Left ventricle myocardium inferior (tissue), 1 donor: ENCODE results near the gene ABHD8. TPM values are rescaled to one million over a fixed set of nuclear protein-coding genes. Genes with fewer than 3 reads are reported as not detected.

ENCODE experiments used
- DNase-seq: peaks from one replicate; pipeline ENCODE4 v3.0.0-alpha.2; 2020
- H3K27ac ChIP-seq: fragments of 200-600 bp; replicated peaks from 2 replicates; pipeline ENCODE4 v1.8.0; 2021
- H3K27me3 ChIP-seq: fragments of 200-600 bp; 2 replicates; pipeline ENCODE4 v1.8.0; 2021; ENCODE audit warnings: low read depth
- H3K36me3 ChIP-seq: fragments of 200-600 bp; 2 replicates; pipeline ENCODE4 v1.8.0; 2021
- H3K4me1 ChIP-seq: fragments of 200-600 bp; 2 replicates; pipeline ENCODE4 v1.8.0; 2021
- H3K4me3 ChIP-seq: fragments of 200-600 bp; 2 replicates; pipeline ENCODE4 v1.8.0; 2021; ENCODE audit warnings: mild to moderate bottlenecking, moderate library complexity
- H3K9me3 ChIP-seq: fragments of 200-600 bp; replicated peaks from 2 replicates; pipeline ENCODE4 v1.8.0; 2021
- intact Hi-C: fragments of 100-400 bp; cut with micrococcal nuclease; formaldehyde crosslinking; loops from one replicate; pipeline ENCODE4 v1.11.0; 2022
- total RNA-seq: library from RNA; stranded (reverse); fragmentation: NEBNext Ultra II Directional; extraction: Animal tissue kit (Norgen Biotek cat#: 25700); gene quantifications from one replicate; pipeline ENCODE4 v1.2.1, GENCODE V29; 2021
- TF ChIP-seq, protein P1 (sequence below): fragments of 200-600 bp; IDR thresholded peaks from 2 replicates; pipeline ENCODE4 v1.8.0; 2021; ENCODE audit warnings: antibody characterized with exemption, mild to moderate bottlenecking, borderline replicate concordance
- donor health status: DM: no; HTN: yes; CAD: no; lungs with severe emphysema.

ABHD8 gene
- total RNA-seq, 1 donor from 2014 or later = 11.7 TPM

DNA sequence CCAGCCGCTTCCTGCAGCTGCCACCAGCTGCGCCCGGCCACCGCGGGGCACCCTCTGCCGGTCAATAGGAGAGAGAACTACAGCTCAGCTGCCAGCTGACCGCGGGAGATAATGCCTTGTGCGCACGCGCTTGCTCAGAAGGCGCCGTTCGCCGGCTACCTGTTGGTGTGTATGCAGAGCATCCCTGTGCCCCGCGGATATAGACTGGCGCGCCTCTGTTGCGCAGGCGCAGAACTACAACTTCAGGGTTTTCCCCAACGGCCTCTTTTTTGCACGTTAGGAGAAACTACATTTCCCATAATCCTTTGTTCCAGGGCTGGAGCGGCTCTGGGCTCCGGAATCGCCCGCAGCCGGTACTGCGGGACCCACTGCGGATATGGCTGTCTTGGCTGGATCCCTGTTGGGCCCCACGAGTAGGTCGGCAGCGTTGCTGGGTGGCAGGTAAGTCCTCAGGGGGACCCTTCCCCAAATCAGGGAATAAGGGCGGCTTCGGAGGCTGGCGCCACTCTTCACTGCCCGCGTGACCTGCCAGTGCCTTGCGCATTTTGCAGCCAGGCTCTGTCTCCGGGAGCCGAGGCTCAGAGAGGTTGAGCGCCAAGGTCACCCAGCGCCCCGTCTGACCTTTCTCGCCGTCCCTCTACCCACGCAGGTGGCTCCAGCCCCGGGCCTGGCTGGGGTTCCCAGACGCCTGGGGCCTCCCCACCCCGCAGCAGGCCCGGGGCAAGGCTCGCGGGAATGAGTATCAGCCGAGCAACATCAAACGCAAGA lies 2.5 kb upstream of the ABHD8 start, which contains the start of gene MRPL34:
Gene MRPL34, plus strand, starts transcription at position 356 of the 768 bp plus-strand sequence. Its CDS starts 21 bp downstream, at position 377.
- peak; percentile 93 for DNase-seq
- peaks cover 76% of the 10 kb centered on the region for H3K4me1 ChIP-seq
- TF ChIP-seq, protein P1, sequence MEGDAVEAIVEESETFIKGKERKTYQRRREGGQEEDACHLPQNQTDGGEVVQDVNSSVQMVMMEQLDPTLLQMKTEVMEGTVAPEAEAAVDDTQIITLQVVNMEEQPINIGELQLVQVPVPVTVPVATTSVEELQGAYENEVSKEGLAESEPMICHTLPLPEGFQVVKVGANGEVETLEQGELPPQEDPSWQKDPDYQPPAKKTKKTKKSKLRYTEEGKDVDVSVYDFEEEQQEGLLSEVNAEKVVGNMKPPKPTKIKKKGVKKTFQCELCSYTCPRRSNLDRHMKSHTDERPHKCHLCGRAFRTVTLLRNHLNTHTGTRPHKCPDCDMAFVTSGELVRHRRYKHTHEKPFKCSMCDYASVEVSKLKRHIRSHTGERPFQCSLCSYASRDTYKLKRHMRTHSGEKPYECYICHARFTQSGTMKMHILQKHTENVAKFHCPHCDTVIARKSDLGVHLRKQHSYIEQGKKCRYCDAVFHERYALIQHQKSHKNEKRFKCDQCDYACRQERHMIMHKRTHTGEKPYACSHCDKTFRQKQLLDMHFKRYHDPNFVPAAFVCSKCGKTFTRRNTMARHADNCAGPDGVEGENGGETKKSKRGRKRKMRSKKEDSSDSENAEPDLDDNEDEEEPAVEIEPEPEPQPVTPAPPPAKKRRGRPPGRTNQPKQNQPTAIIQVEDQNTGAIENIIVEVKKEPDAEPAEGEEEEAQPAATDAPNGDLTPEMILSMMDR = peak; percentile 82
- H3K36me3 ChIP-seq = peaks cover 2% of the 10 kb centered on the region
- intact Hi-C loops = no loop called here
- no peaks in the 10 kb centered on the region for H3K27me3 ChIP-seq
- peak within 1 kb of the TSS; percentile 98 for H3K27ac ChIP-seq
- H3K4me3 ChIP-seq = peak within 1 kb of the TSS; percentile 87
- H3K9me3 ChIP-seq = no peaks in the 10 kb centered on the region

DNA sequence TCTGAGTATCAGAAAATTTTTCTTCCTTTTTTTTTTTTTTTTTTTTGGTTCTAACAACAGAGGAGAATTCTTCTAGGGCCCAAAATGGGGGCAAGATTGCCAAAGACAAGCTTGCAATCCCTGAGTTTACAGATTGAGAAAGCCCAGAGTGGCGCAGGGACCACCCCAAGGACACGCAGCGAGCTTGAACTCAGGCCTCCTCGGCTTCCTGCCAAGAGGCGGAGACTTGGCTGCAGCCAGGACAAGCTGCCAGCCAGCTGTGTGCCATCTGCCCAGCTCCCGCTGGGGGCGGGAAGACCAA lies 1.9 kb upstream of the ABHD8 start:
- Histone ChIP-seq H3K36me3 (peaks cover 7% of the 10 kb centered on the region), H3K4me3 (peak overlapping the region; percentile 87), H3K27me3 (no peaks in the 10 kb centered on the region), H3K27ac (peak overlapping the region; percentile 98), H3K4me1 (peaks cover 70% of the 10 kb centered on the region), H3K9me3 (no peaks in the 10 kb centered on the region)
- no peak for DNase-seq
- TF ChIP-seq, protein P1 = no peak
- intact Hi-C loops = no loop called here

DNA sequence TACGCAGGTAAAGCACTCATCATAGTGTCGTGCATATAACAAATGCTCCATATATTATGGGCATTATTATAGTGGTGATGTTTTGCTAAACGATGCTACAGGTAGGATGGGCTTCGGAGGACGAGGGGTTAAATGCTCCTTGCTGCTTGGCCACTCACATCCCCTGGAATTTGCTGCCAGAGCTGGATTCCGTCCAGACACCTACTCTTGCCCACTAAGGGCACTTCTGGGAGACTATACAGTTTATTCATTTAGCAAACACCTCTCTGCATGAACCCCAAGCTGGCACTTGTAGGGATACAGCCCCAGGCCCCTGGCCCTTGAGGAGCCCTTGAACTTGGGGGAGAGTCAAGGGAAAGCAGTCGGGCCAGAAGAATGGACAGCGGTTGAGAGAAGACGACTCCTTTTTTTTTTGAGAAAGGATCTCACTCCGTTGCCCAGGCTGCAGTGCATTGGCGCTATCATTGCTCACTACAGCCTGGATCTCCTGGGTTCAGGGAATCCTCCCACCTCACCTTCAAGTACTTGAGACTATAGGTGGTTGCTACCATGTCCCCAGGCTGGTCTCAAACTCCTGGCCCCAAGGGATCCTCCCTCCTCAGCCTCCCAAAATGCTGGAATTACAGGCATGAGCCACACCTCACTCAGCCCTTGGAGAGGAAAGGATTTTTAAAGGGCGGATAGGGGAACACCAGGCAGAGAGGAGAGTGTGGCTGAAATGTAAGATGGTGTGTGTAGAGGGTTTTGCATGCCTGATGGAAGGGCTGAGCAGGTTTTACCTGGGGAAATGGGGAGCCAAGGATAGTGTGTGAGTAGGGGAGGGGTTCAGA lies 1.4 kb upstream of the ABHD8 start:
- peaks cover 65% of the 10 kb centered on the region for H3K4me1 ChIP-seq
- H3K4me3 ChIP-seq = peak overlapping the region; percentile 87
- no peak for DNase-seq
- no peaks in the 10 kb centered on the region for H3K27me3 ChIP-seq
- no peaks in the 10 kb centered on the region for H3K9me3 ChIP-seq
- intact Hi-C loops = no loop called here
- peaks cover 7% of the 10 kb centered on the region for H3K36me3 ChIP-seq
- TF ChIP-seq, protein P1 = no peak
- peak overlapping the region; percentile 98 for H3K27ac ChIP-seq

DNA sequence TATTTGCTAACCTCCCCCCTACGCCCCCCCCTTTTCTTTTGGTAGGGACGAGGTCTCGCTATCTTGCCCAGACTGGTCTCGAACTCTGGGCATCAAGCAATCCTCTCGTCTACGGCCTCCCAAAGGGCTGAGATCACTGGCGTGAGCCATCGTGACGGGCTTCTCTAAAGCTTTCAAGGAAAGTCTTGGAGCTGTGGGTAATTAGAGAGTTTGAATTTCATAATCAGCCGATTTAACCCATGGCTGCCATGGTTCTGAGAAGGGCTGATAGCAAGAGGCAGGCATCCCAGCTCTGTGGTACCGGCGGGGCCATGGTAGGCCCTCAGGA lies 679 bp upstream of the ABHD8 start:
- Histone ChIP-seq H3K4me1 (peaks cover 60% of the 10 kb centered on the region), H3K9me3 (no peaks in the 10 kb centered on the region), H3K4me3 (peak overlapping the region; percentile 92), H3K27ac (peak overlapping the region; percentile 98), H3K36me3 (peaks cover 8% of the 10 kb centered on the region), H3K27me3 (no peaks in the 10 kb centered on the region)
- no peak for DNase-seq
- TF ChIP-seq, protein P1 = no peak
- intact Hi-C loops = no loop called here

DNA sequence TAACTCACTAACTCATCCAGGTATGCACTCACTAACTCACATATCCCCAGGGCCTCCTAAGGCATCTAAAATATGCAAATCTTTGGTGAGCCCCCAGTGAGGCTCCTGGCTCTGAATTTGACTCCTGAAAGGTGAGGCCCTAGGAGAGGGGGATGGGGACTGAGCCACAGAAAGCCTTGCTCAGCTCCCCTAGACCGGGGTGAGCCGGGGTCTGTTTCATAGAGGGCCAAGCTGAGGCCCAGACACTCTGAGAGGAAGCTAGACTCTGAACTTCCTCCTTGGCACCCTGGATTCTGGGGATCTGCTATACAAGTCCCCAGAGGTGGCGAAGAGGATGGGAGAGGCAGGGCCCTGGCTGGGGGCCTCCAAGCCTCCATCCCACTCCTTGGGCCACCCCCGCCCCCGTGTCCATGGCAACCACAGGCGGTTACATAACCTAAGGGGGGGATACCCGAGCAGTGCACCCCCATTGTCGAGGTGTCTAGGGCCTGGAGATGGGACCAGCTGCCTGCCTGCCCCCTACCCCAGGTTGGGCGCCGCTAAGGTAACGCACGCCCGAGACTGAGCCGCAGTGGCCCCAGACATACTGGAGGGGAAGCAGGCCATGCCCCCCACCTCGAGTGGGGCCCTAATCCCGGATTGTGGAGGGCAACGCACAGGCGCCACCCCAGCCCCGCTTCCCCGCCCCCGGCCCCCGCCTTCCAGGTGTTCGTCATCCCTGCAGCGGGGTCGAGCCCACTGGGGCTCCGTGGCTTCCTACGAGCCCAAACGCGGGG lies 646 bp downstream of the ABHD8 start:
- no peak for DNase-seq
- H3K4me1 ChIP-seq = peaks cover 53% of the 10 kb centered on the region
- H3K36me3 ChIP-seq = peaks cover 21% of the 10 kb centered on the region
- H3K27me3 ChIP-seq = no peaks in the 10 kb centered on the region
- intact Hi-C loops = no loop called here
- TF ChIP-seq, protein P1 = no peak
- H3K9me3 ChIP-seq = peaks cover 7% of the 10 kb centered on the region
- peak overlapping the region; percentile 98 for H3K27ac ChIP-seq
- peak overlapping the region; percentile 92 for H3K4me3 ChIP-seq
